ENCODE data around the gene PCDHGB4. TPM values are rescaled to one million over a fixed set of nuclear protein-coding genes. Genes with fewer than 3 reads are reported as not detected.

Gene PCDHGB4
- polyA plus RNA-seq, 2 of the 4 experiments (the other 2 are of a cell fraction): 0.90 to 1.5 TPM

DNA sequence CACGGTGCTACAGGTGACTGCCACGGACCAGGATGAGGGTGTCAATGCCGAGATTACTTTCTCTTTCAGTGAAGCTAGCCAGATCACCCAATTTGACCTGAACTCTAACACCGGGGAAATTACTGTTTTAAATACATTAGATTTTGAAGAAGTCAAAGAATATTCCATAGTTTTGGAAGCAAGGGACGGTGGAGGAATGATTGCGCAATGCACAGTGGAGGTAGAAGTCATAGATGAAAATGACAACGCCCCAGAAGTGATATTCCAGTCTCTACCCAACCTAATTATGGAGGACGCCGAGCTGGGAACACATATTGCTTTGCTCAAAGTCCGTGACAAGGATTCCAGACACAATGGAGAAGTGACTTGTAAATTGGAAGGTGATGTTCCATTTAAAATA, 1.2 kb downstream of the PCDHGB4 start:
- no peaks in the 10 kb centered on the region for H3K4me1 ChIP-seq
- no peak for FAIRE-seq
- no peak for ATAC-seq
- H3K9me3 ChIP-seq: peaks cover 70% of the 10 kb centered on the region
- H3K27ac ChIP-seq: no peak overlapping the region
- no peak overlapping the region for H3K4me2 ChIP-seq
- 62% methylated on average over 10 of the region's 10 CpGs for WGBS (ENCODE audit: missing lambda C conversion rate)
- no peak overlapping the region for H3K4me3 ChIP-seq
- ChIA-PET CTCF (interaction anchor here (1.0 to 3.3 kb wide), 4 partner anchors 87 to 304 kb away, joined by 3 to 12 read pairs (median 4); partner anchors contain the start of gene PCDHGC3), POLR2A (no interaction called here)
- DNase-seq (ENCODE audit: low read depth in 1 of 2, low spot score in 1 of 2): no peak
- TF ChIP-seq ZSCAN20 (CRISPR knock-in tag; IDR thresholded peaks at IDR 0.05) (no peak), CEBPB (IDR thresholded peaks at IDR 0.05) (peak; percentile 70 to 88; a peak in 3 of 4 replicates)

GRCh38 chr5:141389153-141390042, 1.9 kb downstream of the PCDHGB4 start:
- H3K4me1 ChIP-seq: no peaks in the 10 kb centered on the region
- ChIA-PET POLR2A (no interaction called here), CTCF (interaction anchor here (0.9 to 3.3 kb wide), 7 partner anchors 8 to 305 kb away, joined by 3 to 12 read pairs (median 6); partner anchors contain the start of genes PCDHGB1 and PCDHGC3)
- no peak overlapping the region for H3K4me3 ChIP-seq
- FAIRE-seq (no peak), DNase-seq (ENCODE audit: low read depth in 1 of 2, low spot score in 1 of 2) (no peak), ATAC-seq (no peak)
- TF ChIP-seq ZNF302 (CRISPR knock-in tag; IDR thresholded peaks at IDR 0.05): no peak
- TF ChIP-seq EHMT2 (IDR thresholded peaks at IDR 0.05; ENCODE audit: low read depth): no peak
- TF ChIP-seq, protein P1, sequence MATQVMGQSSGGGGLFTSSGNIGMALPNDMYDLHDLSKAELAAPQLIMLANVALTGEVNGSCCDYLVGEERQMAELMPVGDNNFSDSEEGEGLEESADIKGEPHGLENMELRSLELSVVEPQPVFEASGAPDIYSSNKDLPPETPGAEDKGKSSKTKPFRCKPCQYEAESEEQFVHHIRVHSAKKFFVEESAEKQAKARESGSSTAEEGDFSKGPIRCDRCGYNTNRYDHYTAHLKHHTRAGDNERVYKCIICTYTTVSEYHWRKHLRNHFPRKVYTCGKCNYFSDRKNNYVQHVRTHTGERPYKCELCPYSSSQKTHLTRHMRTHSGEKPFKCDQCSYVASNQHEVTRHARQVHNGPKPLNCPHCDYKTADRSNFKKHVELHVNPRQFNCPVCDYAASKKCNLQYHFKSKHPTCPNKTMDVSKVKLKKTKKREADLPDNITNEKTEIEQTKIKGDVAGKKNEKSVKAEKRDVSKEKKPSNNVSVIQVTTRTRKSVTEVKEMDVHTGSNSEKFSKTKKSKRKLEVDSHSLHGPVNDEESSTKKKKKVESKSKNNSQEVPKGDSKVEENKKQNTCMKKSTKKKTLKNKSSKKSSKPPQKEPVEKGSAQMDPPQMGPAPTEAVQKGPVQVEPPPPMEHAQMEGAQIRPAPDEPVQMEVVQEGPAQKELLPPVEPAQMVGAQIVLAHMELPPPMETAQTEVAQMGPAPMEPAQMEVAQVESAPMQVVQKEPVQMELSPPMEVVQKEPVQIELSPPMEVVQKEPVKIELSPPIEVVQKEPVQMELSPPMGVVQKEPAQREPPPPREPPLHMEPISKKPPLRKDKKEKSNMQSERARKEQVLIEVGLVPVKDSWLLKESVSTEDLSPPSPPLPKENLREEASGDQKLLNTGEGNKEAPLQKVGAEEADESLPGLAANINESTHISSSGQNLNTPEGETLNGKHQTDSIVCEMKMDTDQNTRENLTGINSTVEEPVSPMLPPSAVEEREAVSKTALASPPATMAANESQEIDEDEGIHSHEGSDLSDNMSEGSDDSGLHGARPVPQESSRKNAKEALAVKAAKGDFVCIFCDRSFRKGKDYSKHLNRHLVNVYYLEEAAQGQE (IDR thresholded peaks at IDR 0.05): no peak
- TF ChIP-seq CBX2 (IDR thresholded peaks at IDR 0.05; ENCODE audit: borderline replicate concordance, low read depth): no peak
- TF ChIP-seq RAD21 (conservative IDR thresholded peaks at IDR 0.05 in 1 of 2, IDR thresholded peaks at IDR 0.05 in 1 of 2): no peak
- TF ChIP-seq, protein P2, sequence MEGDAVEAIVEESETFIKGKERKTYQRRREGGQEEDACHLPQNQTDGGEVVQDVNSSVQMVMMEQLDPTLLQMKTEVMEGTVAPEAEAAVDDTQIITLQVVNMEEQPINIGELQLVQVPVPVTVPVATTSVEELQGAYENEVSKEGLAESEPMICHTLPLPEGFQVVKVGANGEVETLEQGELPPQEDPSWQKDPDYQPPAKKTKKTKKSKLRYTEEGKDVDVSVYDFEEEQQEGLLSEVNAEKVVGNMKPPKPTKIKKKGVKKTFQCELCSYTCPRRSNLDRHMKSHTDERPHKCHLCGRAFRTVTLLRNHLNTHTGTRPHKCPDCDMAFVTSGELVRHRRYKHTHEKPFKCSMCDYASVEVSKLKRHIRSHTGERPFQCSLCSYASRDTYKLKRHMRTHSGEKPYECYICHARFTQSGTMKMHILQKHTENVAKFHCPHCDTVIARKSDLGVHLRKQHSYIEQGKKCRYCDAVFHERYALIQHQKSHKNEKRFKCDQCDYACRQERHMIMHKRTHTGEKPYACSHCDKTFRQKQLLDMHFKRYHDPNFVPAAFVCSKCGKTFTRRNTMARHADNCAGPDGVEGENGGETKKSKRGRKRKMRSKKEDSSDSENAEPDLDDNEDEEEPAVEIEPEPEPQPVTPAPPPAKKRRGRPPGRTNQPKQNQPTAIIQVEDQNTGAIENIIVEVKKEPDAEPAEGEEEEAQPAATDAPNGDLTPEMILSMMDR (IDR thresholded peaks at IDR 0.05): no peak
- TF ChIP-seq HOXB5 (CRISPR knock-in tag; IDR thresholded peaks at IDR 0.05): no peak
- no peak for TF ChIP-seq NR3C1 (IDR thresholded peaks at IDR 0.05)
- no peak for TF ChIP-seq FOSB (CRISPR knock-in tag; IDR thresholded peaks at IDR 0.05)
- no peak for TF ChIP-seq SREBF2 (IDR thresholded peaks at IDR 0.05)
- no peak for TF ChIP-seq BCL3 (IDR thresholded peaks at IDR 0.05)
- TF ChIP-seq CHD2 (IDR thresholded peaks at IDR 0.05; ENCODE audit: low read length, partially characterized antibody): no peak
- TF ChIP-seq FOSL2 (IDR thresholded peaks at IDR 0.05): no peak
- TF ChIP-seq FOSL2 (CRISPR knock-in tag; IDR thresholded peaks at IDR 0.05): no peak
- no peak overlapping the region for H3K27ac ChIP-seq
- H3K4me2 ChIP-seq: no peak overlapping the region
- peaks cover 72% of the 10 kb centered on the region for H3K9me3 ChIP-seq
- WGBS (ENCODE audit: missing lambda C conversion rate): 84% methylated on average over 69 of the region's 77 CpGs
